ENCODE data around the gene REEP6.
"Not testable (repeated sequence)": the region's sequence is repeated elsewhere in the genome, so short reads cannot be mapped to it uniquely, and the experiment has no call there.

Gene REEP6

DNA sequence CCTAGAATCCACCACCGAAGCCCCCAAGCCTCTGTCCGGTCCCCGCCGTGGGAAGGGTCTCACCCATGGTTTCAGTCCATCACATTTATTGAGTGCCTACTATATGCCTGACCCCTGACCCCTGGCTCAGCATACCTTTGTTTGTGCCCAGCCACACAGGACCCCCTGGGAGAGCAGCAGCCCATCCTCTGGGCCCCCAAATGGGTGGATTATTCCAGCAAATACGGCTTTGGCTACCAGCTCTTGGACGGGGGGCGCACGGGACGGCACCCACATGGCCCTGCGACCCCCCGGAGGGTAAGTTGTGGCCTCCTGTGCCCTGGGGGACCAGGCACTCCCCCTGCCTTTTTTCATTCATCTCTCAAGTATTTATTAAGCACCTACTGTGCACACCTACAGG, 40.6 kb downstream of the REEP6 start:
- no peak overlapping the region for H3K4me3 ChIP-seq (ENCODE audit: low read depth, low read length)
- no peak for TF ChIP-seq CTCF (conservative IDR thresholded peaks at IDR 0.05; ENCODE audit: low read depth, low read length)

GRCh38 chr19:1532003-1532402, 41.0 kb downstream of the REEP6 start:
- no peak for TF ChIP-seq CTCF (conservative IDR thresholded peaks at IDR 0.05; ENCODE audit: low read depth, low read length)
- no peak overlapping the region for H3K4me3 ChIP-seq (ENCODE audit: low read depth, low read length)
- no peak for DNase-seq (ENCODE audit: low read depth)

More for the DNA sequence above, 40.6 kb downstream of the REEP6 start:
- no peak for DNase-seq (ENCODE audit: low read depth)

DNA sequence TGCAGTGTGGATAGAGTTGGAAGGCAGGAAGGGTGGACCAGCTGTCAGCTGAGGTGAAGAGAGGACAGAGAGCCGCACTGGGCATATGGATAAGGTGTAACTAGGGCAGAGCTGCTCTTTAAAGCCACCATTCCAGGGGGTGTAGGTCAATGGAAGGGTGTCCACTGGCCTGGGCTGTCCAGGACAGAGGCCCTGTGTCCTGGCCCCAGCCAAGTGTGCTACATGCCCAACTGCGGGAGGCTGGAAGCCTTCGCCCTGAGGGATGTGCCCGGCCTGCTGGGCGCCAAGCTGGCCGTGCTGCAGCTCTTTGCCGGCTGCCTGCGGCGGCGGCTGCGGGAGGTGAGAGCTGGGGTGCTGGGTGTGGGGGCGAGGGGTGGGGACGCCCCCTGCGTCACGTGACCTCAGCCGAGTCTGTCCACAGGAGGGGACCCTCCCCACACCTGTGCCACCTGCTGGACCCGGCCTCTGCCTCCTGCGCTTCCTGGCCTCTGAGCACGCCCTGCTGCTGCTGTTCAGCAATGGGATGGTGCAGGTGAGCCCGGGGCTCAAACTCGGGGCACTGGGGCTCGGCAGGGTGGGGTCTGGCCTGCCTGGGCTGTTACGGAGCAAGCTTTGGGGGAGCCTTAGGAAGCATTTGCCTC, 42.6 kb downstream of the REEP6 start:
- no peak overlapping the region for H3K4me3 ChIP-seq (ENCODE audit: low read depth, low read length)
- no peak for TF ChIP-seq CTCF (conservative IDR thresholded peaks at IDR 0.05; ENCODE audit: low read depth, low read length)
- no peak for DNase-seq (ENCODE audit: low read depth)

DNA sequence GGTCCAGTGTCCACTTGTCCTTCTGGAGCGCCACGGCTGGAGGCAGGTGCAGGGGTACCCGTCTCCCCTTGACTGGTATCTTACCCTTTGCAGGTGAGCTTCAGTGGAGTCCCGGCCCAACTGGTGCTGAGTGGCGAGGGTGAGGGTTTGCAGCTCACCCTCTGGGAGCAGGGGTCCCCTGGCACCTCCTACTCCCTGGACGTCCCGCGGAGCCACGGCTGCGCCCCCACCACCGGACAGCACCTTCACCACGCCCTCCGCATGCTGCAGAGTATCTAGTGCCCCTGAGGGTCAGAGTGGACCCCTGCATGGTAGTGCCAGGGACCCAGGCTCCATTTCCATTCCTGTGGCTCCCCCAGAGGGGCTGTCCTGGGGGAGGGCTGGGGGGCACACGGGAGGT, 44.0 kb downstream of the REEP6 start:
- no peak overlapping the region for H3K4me3 ChIP-seq (ENCODE audit: low read depth, low read length)
- TF ChIP-seq CTCF (conservative IDR thresholded peaks at IDR 0.05; ENCODE audit: low read depth, low read length), result no peak
- DNase-seq (ENCODE audit: low read depth), result no peak

DNA sequence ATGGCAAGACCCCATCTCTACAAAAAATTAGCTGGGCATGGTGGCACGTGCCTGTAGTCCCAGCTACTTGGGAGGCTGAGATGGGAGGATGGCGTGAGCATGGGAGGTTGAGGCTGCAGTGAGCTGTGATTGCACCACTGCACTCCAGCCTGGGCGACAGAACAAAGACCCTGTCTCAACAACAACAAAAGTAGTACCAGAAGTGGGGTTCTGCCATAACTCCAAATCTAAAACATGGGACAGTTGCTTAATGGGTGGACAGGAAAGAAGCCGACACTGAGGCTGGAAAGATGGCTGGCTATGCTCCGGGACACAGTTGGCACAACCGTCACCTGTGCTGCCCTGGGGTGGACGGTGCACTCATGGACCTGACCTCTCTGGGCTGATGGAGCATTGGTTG, 44.7 kb downstream of the REEP6 start:
- H3K4me3 ChIP-seq (ENCODE audit: low read depth, low read length), result not testable (repeated sequence)

GRCh38 chr19:1538978-1539377, 48.0 kb downstream of the REEP6 start:
- H3K4me3 ChIP-seq (ENCODE audit: low read depth, low read length), result no peak overlapping the region
- peak; percentile 26 for DNase-seq (ENCODE audit: low read depth)
- TF ChIP-seq CTCF (conservative IDR thresholded peaks at IDR 0.05; ENCODE audit: low read depth, low read length), result no peak

More for the DNA sequence above, 44.7 kb downstream of the REEP6 start:
- DNase-seq (ENCODE audit: low read depth), result not testable (repeated sequence)

DNA sequence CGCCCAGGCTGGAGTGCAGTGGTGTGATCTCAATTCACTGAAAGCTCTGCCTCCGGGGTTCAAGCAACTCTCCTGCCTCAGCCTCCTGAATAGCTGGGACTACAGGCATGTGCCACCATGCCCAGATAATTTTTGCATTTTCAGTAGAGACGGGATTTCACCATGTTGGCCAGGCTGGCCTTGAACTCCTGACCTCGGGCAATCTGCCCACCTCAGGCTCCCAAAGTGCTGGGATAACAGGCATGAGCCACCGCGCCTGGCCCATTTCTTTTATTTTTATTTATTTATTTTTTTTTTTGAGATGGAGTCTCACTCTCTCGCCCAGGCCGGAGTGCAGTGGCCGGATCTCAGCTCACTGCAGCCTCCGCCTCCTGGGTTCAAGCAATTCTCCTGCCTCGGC, 48.8 kb downstream of the REEP6 start:
- DNase-seq (ENCODE audit: low read depth); H3K4me3 ChIP-seq (ENCODE audit: low read depth, low read length): not testable (repeated sequence)

- no peak for TF ChIP-seq CTCF (conservative IDR thresholded peaks at IDR 0.05; ENCODE audit: low read depth, low read length)
- no peak for DNase-seq (ENCODE audit: low read depth)
- no peak overlapping the region for H3K4me3 ChIP-seq (ENCODE audit: low read depth, low read length)
These were observed 49.5 kb downstream of the REEP6 start for GRCh38 chr19:1540365-1540925.
